Activated naive CD4-positive, alpha-beta T cell treated with anti-CD3 and anti-CD28 coated beads for 36 hours (primary cell): ENCODE data around the gene LTF. TPM values are rescaled to one million over a fixed set of nuclear protein-coding genes. Genes with fewer than 3 reads are reported as not detected.

ENCODE experiments used
- CTCF ChIA-PET: fragments of 350-600 bp; sonication (Branson Sonifier 250); formaldehyde crosslinking; loops from one replicate; lab custom pipeline; 2021; ENCODE audit warnings: antibody characterized with exemption; lab: Charles Lee
- DNase-seq: peaks from one replicate; pipeline ENCODE4 v3.0.0-alpha.2; 2020
- H3K27ac Mint-ChIP-seq: one replicate; pipeline ENCODE4 v1.8.0; 2021; ENCODE audit warnings: mild to moderate bottlenecking, mixed read lengths
- H3K27me3 Mint-ChIP-seq: one replicate; pipeline ENCODE4 v1.8.0; 2021; ENCODE audit warnings: low read depth, mixed read lengths
- H3K36me3 Mint-ChIP-seq: one replicate; pipeline ENCODE4 v1.8.0; 2021; ENCODE audit warnings: low read depth, mixed read lengths
- H3K4me1 Mint-ChIP-seq: one replicate; pipeline ENCODE4 v1.8.0; 2021; ENCODE audit warnings: low read depth, mixed read lengths
- H3K4me3 Mint-ChIP-seq: one replicate; pipeline ENCODE4 v1.8.0; 2021; ENCODE audit warnings: mild to moderate bottlenecking, moderate library complexity, mixed read lengths
- H3K9me3 Mint-ChIP-seq: one replicate; pipeline ENCODE4 v1.8.0; 2021; ENCODE audit warnings: mixed read lengths
- intact Hi-C: fragments of 100-400 bp; cut with micrococcal nuclease; formaldehyde crosslinking; loops from one replicate; pipeline ENCODE4 v1.15.1; 2023
- total RNA-seq, 2 experiments: library from RNA; stranded (reverse); gene quantifications; one replicate each; pipeline ENCODE4 v1.2.3, GENCODE V29; 2021

The LTF gene
- total RNA-seq, 2 experiments from 2014 or later: not detected

DNA sequence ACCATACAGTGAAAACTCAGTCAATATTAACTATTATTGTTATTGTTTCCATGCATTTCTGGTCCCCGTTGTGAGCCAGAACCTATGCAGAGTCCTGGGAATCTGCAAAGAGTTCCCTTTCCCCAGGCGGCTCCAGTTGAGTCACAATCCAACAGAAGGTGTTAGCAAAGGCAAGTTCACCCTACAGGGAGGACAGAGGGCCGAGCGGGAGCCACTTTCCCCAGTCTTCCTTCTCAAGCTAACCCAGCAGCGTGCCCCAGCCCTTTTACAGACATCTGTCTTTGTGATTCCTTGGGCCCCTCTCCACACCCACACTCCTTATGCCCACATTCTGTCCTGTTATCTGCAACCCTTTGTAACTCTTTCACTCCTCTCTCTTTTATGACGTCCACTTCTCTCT, 13.1 kb upstream of the LTF start:
- CTCF ChIA-PET: interaction anchor here (0.8 kb wide), 1 partner anchor 81 kb away, joined by 3 read pairs; no protein-coding TSS in a partner anchor
- H3K27me3 Mint-ChIP-seq: peaks cover 5% of the 10 kb centered on the region
- H3K27ac Mint-ChIP-seq: no peak overlapping the region
- no peak for DNase-seq
- intact Hi-C loops: no loop called here
- no peaks in the 10 kb centered on the region for H3K4me1 Mint-ChIP-seq
- peaks cover 2% of the 10 kb centered on the region for H3K36me3 Mint-ChIP-seq
- H3K9me3 Mint-ChIP-seq: peaks cover 16% of the 10 kb centered on the region
- no peak overlapping the region for H3K4me3 Mint-ChIP-seq

DNA sequence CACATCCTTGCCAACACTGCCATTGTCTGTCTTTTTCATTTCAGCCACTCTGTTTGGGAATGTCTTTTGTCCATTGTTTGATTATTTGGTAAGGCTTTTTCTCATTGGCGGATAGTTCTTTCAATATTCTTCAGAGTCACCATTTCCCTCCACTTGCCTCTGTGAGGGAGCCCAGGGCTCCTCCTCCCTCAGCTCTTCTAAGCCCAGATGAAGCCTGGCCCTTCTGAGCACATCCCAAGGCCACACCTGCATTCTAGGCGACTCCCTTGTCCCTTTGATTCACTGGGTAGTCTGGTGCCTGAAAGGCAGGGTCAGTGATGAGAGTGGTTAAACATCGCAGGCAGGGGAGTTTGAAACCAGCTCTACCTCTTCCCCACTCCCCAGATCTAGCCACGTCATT, 12.4 kb upstream of the LTF start:
- H3K36me3 Mint-ChIP-seq: peaks cover 2% of the 10 kb centered on the region
- no peak overlapping the region for H3K27ac Mint-ChIP-seq
- peaks cover 5% of the 10 kb centered on the region for H3K27me3 Mint-ChIP-seq
- no peak overlapping the region for H3K4me3 Mint-ChIP-seq
- no peaks in the 10 kb centered on the region for H3K4me1 Mint-ChIP-seq
- no peak for DNase-seq
- peaks cover 16% of the 10 kb centered on the region for H3K9me3 Mint-ChIP-seq
- intact Hi-C loops: no loop called here
- CTCF ChIA-PET: interaction anchor here (0.8 to 3.6 kb wide), 2 partner anchors 12 to 81 kb away, joined by 3 to 18 read pairs; no protein-coding TSS in a partner anchor

DNA sequence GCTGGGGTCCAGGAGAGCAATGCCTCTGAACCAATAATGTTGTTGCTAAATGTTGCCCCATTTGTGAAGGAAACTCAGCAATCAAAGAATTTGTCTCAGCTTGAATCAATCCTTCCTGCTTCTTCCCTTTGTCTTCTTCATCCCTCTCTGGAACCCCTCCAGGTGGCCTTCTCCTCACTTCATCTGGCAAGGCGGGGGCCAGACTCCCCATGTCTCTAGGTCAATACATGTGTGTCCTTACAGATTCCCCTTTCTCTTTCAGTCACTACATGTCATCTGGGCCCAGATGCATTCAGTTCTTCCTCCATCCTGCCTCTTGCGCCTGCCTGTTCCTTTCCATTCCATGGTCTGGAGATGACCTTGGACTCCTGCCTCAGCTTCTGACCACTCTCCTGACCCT, 8.0 kb upstream of the LTF start:
- H3K27me3 Mint-ChIP-seq: peaks cover 9% of the 10 kb centered on the region
- CTCF ChIA-PET: interaction anchor here (1.2 to 2.3 kb wide), 2 partner anchors 16 to 17 kb away, joined by 4 to 6 read pairs; no protein-coding TSS in a partner anchor

DNA sequence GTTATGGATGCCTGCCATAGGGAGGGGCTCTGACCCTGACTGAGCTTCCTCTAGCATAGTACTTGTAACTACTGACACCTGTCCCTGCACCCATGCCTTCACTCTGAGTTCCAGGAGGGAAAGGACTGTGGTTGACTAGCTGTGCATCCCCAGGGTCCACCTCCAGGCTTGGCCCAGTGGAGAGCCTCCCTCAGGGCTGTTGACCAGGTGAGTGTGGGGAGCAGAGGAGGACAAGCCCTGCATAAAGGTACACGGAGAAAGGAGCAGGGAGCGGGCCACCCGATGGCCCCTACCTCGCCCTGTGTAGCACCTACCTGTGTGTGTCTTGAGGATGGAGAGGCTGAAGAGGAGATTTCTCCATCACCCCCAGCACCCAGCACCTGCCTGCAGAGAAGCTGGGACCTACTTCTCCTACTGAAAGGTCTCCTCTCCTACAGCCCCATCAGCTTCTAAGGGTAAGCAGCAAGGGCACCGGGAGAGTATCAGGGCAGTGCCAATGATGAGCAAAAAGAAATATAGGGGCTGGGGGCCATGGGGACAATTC, 6.7 kb upstream of the LTF start:
- H3K36me3 Mint-ChIP-seq: peaks cover 2% of the 10 kb centered on the region
- H3K27ac Mint-ChIP-seq: no peak overlapping the region
- no peak for DNase-seq
- H3K4me3 Mint-ChIP-seq: no peak overlapping the region
- peaks cover 9% of the 10 kb centered on the region for H3K27me3 Mint-ChIP-seq
- CTCF ChIA-PET: interaction anchor here (0.7 to 2.3 kb wide), 2 partner anchors 9 to 17 kb away, joined by 3 to 6 read pairs; no protein-coding TSS in a partner anchor
- intact Hi-C loops: no loop called here
- no peaks in the 10 kb centered on the region for H3K4me1 Mint-ChIP-seq
- H3K9me3 Mint-ChIP-seq: peaks cover 16% of the 10 kb centered on the region

More for the DNA sequence above, 8.0 kb upstream of the LTF start:
- no peak for DNase-seq
- H3K4me1 Mint-ChIP-seq: no peaks in the 10 kb centered on the region
- H3K9me3 Mint-ChIP-seq: peaks cover 16% of the 10 kb centered on the region
- no peak overlapping the region for H3K27ac Mint-ChIP-seq
- no peak overlapping the region for H3K4me3 Mint-ChIP-seq
- intact Hi-C loops: no loop called here
- peaks cover 2% of the 10 kb centered on the region for H3K36me3 Mint-ChIP-seq

DNA sequence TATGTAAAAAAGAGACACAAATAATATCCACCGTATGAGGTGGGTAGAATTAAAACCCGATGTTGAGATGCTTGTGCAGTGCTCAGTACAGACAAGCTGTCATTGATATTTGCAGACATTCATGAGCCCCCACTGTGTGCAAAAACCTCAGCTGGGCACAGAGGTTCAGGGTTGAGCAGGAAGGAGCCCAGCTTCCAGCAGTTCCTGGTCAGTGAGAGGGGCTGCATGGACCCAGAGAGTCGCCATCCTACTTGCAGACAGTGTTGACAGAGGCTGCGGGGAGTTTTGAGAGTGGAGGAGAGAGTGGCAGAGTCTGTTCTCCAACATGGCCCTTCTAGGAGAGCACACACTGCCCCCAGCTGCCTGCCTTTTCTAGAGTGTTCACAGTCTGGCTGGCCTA, 6.1 kb upstream of the LTF start:
- peaks cover 16% of the 10 kb centered on the region for H3K9me3 Mint-ChIP-seq
- no peak for DNase-seq
- intact Hi-C loops: no loop called here
- no peaks in the 10 kb centered on the region for H3K4me1 Mint-ChIP-seq
- CTCF ChIA-PET: interaction anchor here (1.0 kb wide), 1 partner anchor 18 kb away, joined by 3 read pairs; no protein-coding TSS in a partner anchor
- peaks cover 2% of the 10 kb centered on the region for H3K36me3 Mint-ChIP-seq
- no peak overlapping the region for H3K4me3 Mint-ChIP-seq
- no peak overlapping the region for H3K27ac Mint-ChIP-seq
- H3K27me3 Mint-ChIP-seq: peaks cover 10% of the 10 kb centered on the region

DNA sequence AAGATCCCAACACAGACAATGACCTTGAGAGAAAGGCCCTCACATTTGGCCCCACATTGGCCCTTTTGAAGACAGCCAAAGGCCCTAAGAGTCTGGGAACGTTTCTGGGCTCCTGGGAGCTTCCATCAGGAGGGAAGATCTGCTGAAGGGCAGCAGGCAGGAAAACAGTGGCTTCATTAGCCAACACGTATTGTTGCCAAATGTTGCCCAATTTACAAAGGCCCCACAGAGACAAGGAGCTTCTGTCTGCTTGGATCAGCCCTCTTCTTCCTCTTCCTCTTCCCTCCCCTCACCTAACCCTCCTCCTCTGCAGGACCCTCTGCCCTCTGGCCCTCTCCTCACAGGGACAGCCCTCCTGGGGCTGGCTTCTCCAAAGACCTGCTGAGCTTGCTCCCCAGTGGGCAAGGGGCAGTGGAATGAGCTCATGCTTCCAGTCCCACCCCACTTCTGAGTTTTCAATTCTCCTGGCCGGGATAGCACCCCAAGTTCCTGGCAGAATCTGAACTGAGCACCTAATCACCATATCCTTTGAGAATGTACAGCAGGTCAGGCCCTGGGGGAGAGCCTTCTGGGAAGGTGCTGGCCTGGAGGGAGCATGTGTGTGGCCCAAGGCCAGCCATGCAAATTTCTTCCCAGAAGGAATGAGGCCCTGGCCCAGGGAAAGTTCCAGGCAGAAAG, 5.1 kb upstream of the LTF start:
- CTCF ChIA-PET: interaction anchor here (1.0 to 1.1 kb wide), 2 partner anchors 19 to 253 kb away, joined by 3 read pairs; no protein-coding TSS in a partner anchor
- peaks cover 16% of the 10 kb centered on the region for H3K27me3 Mint-ChIP-seq
- no peak overlapping the region for H3K4me3 Mint-ChIP-seq
- peaks cover 8% of the 10 kb centered on the region for H3K9me3 Mint-ChIP-seq
- no peaks in the 10 kb centered on the region for H3K4me1 Mint-ChIP-seq
- H3K36me3 Mint-ChIP-seq: peaks cover 2% of the 10 kb centered on the region
- no peak for DNase-seq
- intact Hi-C loops: no loop called here
- no peak overlapping the region for H3K27ac Mint-ChIP-seq

DNA sequence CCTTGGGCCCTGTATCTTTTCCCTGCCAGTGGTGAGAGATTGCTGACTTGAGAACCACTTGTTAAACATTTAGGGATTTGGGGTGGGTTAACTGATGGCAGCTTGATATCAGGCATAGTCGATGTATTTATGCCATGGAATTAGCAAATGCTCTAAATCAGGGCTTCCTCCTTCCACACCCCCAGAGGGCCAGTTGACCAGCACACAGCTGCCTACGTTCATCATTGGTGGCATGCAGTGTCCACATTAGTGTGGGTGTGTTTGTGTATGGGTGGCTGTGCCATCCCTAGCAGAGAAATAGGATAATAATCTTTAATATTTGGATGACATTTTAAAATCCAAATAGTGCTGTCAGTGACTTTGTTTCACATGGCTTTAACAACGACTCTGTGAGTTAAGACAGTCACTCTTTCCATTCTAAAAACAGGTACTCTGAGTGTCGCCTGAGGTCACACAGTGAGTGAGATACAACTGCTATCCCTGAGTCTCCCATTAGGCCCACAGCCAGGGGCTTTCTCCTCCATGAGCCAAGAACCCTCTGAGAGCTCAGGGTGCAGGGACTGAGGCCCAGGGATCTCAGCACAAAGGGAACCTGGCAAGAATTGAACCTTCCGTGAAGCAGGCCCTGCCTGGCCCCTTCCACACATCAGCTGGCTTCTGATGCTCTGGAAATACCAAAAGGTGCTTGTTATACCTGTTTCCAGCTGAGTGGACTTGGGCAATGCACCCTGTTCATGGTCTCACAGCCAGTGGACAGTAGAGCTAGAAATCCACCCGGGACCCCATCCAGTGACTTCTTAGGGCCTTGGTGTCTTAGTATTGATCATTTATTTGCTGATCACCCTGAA, 4.3 kb upstream of the LTF start:
- DNase-seq: no peak
- Mint-ChIP-seq H3K27me3 (peaks cover 21% of the 10 kb centered on the region), H3K27ac (no peak overlapping the region), H3K9me3 (no peaks in the 10 kb centered on the region), H3K4me1 (no peaks in the 10 kb centered on the region), H3K4me3 (no peak overlapping the region), H3K36me3 (no peaks in the 10 kb centered on the region)
- CTCF ChIA-PET: interaction anchor here (1.1 to 2.6 kb wide), 2 partner anchors 19 to 252 kb away, joined by 3 to 7 read pairs; no protein-coding TSS in a partner anchor
- intact Hi-C loops: no loop called here

DNA sequence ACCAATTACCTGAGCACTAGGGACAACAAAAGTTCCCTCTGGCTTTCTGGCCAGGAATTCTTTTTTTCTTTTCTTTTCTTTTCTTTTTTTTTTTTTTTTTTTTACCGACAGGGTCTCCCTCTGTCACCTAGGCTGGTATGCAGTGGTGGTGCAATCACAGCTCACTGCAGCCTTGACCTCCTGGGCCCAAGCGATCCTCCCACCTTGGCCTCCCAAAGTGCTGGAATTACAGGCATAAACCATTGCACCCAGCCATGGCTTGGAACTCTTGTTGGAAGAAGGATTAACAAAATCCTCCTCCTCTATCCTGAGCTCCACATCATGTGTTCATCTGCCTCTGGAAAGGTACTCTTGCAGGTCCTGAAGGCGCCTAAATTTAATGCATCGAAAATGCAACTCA, 2.9 kb upstream of the LTF start:
- CTCF ChIA-PET: interaction anchor here (2.6 kb wide), 1 partner anchor 21 kb away, joined by 7 read pairs; no protein-coding TSS in a partner anchor
- DNase-seq: no peak
- Mint-ChIP-seq H3K27me3 (peaks cover 32% of the 10 kb centered on the region), H3K36me3 (no peaks in the 10 kb centered on the region), H3K27ac (no peak overlapping the region), H3K4me1 (no peaks in the 10 kb centered on the region), H3K9me3 (no peaks in the 10 kb centered on the region), H3K4me3 (no peak overlapping the region)
- intact Hi-C loops: no loop called here

DNA sequence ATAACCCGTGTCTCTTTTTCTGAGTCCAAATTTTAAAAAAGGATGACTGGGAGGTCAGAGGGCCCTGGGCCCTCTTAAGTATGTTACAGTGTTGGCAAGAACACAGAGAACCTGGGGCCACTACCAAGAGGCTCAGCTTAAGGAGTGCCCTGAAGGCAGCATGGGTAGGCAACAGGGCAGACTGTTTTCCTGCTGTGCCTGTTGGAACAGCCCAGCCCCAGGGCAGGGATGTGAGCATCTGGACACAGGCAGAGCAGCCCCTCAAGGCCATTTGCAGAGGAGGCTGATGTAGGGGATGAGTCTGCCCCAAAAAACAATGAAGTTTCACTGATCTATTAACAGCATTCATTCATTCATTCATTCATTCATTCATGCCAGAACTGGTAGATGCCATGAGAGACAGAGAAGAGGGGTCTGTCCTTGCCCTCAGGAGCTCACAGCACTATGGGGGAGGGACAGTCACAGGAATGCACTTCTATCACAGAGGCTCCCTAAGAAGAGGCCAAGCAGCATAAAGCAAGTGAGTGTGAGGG, 2.2 kb upstream of the LTF start:
- Mint-ChIP-seq H3K9me3 (no peaks in the 10 kb centered on the region), H3K4me3 (no peak overlapping the region), H3K36me3 (no peaks in the 10 kb centered on the region), H3K27ac (no peak overlapping the region), H3K4me1 (no peaks in the 10 kb centered on the region), H3K27me3 (peaks cover 35% of the 10 kb centered on the region)
- DNase-seq: no peak
- intact Hi-C loops: no loop called here
- CTCF ChIA-PET: interaction anchor here (0.7 to 2.6 kb wide), 2 partner anchors 22 to 162 kb away, joined by 3 to 7 read pairs; no protein-coding TSS in a partner anchor

DNA sequence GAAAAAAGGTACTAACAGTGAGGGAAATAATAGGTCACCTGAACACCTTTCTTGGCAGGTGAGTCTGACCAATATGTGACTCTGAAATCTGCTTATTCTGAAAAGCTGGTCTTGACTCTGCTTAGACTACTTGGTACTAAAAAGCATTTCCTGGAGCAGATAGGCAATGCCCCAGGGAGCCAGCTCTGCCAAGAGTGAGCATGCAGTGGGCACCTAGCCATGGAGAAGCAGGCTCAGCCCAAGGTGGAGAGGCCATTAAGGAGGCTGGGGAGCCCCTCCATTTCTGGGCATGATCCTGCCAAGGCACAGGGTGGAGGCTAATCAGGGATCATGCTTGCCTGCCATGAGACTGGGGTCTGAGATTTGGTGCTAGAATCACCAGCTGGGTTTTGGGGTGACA, 1.6 kb upstream of the LTF start:
- Mint-ChIP-seq H3K4me1 (no peaks in the 10 kb centered on the region), H3K27ac (no peak overlapping the region), H3K4me3 (no peak overlapping the region), H3K36me3 (no peaks in the 10 kb centered on the region), H3K27me3 (peaks cover 39% of the 10 kb centered on the region), H3K9me3 (no peaks in the 10 kb centered on the region)
- CTCF ChIA-PET: interaction anchor here (0.7 to 2.6 kb wide), 2 partner anchors 22 to 163 kb away, joined by 3 to 7 read pairs; no protein-coding TSS in a partner anchor
- intact Hi-C loops: no loop called here
- DNase-seq: no peak

DNA sequence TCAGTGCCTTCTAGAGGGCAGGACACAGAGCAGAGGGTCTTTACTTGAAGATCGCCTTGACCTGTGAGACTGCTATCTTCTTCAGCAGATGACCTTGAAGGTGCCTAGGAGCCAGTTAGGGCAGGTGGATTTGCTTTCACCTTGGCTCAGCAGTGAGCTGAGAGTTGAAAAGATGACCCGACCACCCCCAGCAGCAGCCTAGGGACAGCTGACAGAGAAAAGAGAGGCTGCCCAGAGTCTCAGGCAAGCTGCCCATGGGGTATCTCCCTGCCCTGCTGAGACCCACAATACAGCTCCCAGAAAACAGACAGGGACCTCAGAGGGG, 453 bp upstream of the LTF start:
- DNase-seq: no peak
- Mint-ChIP-seq H3K9me3 (no peaks in the 10 kb centered on the region), H3K27ac (no peak overlapping the region), H3K4me1 (no peaks in the 10 kb centered on the region), H3K4me3 (no peak overlapping the region), H3K36me3 (no peaks in the 10 kb centered on the region), H3K27me3 (peaks cover 37% of the 10 kb centered on the region)
- CTCF ChIA-PET: interaction anchor here (0.7 kb wide), 1 partner anchor 14 kb away, joined by 3 read pairs; no protein-coding TSS in a partner anchor
- intact Hi-C loops: no loop called here

DNA sequence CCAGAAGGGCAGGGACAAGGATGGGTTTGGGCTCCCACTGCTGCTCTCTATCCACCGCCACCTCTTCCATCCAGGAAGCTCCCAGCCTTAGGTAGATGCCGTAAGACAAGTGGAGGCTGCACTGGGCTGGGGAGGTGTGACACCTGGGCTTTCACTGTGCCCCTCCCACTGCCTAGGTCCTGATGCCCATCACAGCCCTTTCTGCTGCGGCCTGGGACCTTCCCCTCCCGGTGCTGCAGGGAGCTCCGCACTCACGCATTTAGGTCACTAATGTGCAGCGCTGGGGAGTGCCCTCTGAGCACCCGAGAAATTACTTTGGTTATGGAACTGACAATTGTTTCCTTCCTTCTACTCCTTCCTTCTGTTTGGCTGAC, 850 bp downstream of the LTF start:
- H3K9me3 Mint-ChIP-seq: no peaks in the 10 kb centered on the region
- H3K4me1 Mint-ChIP-seq: no peaks in the 10 kb centered on the region
- CTCF ChIA-PET: interaction anchor here (1.3 kb wide), 1 partner anchor 25 kb away, joined by 4 read pairs; no protein-coding TSS in a partner anchor
- intact Hi-C loops: no loop called here
- H3K4me3 Mint-ChIP-seq: no peak overlapping the region
- H3K27ac Mint-ChIP-seq: no peak overlapping the region
- no peak for DNase-seq
- H3K27me3 Mint-ChIP-seq: peaks cover 37% of the 10 kb centered on the region
- H3K36me3 Mint-ChIP-seq: no peaks in the 10 kb centered on the region
